ENCODE data around the gene DCDC2.

DNA sequence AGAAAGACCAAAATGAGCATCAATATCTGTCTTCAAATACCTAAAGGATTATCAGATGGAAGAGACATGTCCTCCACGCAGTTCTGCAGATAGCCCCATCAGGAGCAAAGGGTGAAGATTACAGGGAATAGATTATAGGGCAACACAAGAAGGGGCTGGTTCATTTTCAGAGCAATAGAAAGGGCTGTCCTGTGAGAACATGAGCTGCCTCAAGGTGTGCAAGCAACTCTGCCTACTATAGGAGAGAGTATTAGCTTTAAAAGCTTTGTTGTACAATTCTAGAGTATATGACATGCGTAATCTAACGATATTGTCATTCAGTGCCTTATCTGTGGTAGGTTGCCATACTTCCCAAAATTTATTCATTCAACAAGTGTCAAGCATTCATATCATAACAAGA, 119.2 kb downstream of the DCDC2 start:
- TF ChIP-seq EP300 (IDR thresholded peaks at IDR 0.05) (no peak), POLR2A (IDR thresholded peaks at IDR 0.05) (no peak), POLR2AphosphoS5 (IDR thresholded peaks at IDR 0.05) (no peak)
- TF ChIP-seq, protein P1, sequence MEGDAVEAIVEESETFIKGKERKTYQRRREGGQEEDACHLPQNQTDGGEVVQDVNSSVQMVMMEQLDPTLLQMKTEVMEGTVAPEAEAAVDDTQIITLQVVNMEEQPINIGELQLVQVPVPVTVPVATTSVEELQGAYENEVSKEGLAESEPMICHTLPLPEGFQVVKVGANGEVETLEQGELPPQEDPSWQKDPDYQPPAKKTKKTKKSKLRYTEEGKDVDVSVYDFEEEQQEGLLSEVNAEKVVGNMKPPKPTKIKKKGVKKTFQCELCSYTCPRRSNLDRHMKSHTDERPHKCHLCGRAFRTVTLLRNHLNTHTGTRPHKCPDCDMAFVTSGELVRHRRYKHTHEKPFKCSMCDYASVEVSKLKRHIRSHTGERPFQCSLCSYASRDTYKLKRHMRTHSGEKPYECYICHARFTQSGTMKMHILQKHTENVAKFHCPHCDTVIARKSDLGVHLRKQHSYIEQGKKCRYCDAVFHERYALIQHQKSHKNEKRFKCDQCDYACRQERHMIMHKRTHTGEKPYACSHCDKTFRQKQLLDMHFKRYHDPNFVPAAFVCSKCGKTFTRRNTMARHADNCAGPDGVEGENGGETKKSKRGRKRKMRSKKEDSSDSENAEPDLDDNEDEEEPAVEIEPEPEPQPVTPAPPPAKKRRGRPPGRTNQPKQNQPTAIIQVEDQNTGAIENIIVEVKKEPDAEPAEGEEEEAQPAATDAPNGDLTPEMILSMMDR (IDR thresholded peaks at IDR 0.05): no peak

All from sigmoid colon (tissue), 4 donors.